Hepatocyte (in vitro differentiated cells): ENCODE data around the gene PPM1H.

Experiments used
- CTCF ChIP-seq: fragments of 200-600 bp; sonication (generic); IDR thresholded peaks from 2 replicates; pipeline ENCODE4 v1.5.1; 2016; ENCODE audit warnings: antibody characterized with exemption, mild to moderate bottlenecking; ENCODE audit not compliant: poor library complexity
- EZH2 ChIP-seq: fragments of 200-600 bp; sonication (generic); IDR thresholded peaks from 2 replicates; pipeline ENCODE4 v1.6.1; 2016; ENCODE audit warnings: antibody characterized with exemption, mild to moderate bottlenecking, borderline replicate concordance

- TF ChIP-seq CTCF (no peak), EZH2 (no peak)
Measured at GRCh38 chr12:62697893-62698292, 237.1 kb downstream of the PPM1H start.
